ENCODE data around the gene PWWP2B.
A peak's percentile ranks its signal among the peaks of the same experiment; 100 is the strongest.

- TF ChIP-seq CTCF (IDR thresholded peaks at IDR 0.05) (peak in 1 of 4 experiments; percentile 43), POLR2A (IDR thresholded peaks at IDR 0.05) (no peak), POLR2AphosphoS5 (IDR thresholded peaks at IDR 0.05) (no peak)
These were observed 435 bp upstream of the PWWP2B start for GRCh38 chr10:132396494-132397035.

All from sigmoid colon (tissue), 4 donors.